ENCODE measurements around the gene GRM7.

GRM7 gene

GRCh38 chr3:7749931-7750695 lies 889.2 kb downstream of the GRM7 start:
- TF ChIP-seq CTCF (conservative IDR thresholded peaks at IDR 0.05; ENCODE audit: low read depth, low read length), result no peak

GRCh38 chr3:7752005-7752404 lies 891.1 kb downstream of the GRM7 start:
- TF ChIP-seq CTCF (conservative IDR thresholded peaks at IDR 0.05; ENCODE audit: low read depth, low read length), result no peak
- no peak for DNase-seq (ENCODE audit: low read depth)
- no peak overlapping the region for H3K4me3 ChIP-seq (ENCODE audit: low read length)

More at GRCh38 chr3:7749931-7750695, 889.2 kb downstream of the GRM7 start:
- no peak overlapping the region for H3K4me3 ChIP-seq (ENCODE audit: low read length)
- no peak for DNase-seq (ENCODE audit: low read depth)

- no peak for DNase-seq (ENCODE audit: low read depth)
- no peak for TF ChIP-seq CTCF (conservative IDR thresholded peaks at IDR 0.05; ENCODE audit: low read depth, low read length)
- H3K4me3 ChIP-seq (ENCODE audit: low read length), result no peak overlapping the region
These were observed 893.9 kb downstream of the GRM7 start for GRCh38 chr3:7754653-7755441.

- no peak for DNase-seq (ENCODE audit: low read depth)
- no peak overlapping the region for H3K4me3 ChIP-seq (ENCODE audit: low read length)
- no peak for TF ChIP-seq CTCF (conservative IDR thresholded peaks at IDR 0.05; ENCODE audit: low read depth, low read length)
These were observed 898.7 kb downstream of the GRM7 start for GRCh38 chr3:7759630-7760029.

GRCh38 chr3:7760718-7761117 lies 899.8 kb downstream of the GRM7 start:
- no peak for TF ChIP-seq CTCF (conservative IDR thresholded peaks at IDR 0.05; ENCODE audit: low read depth, low read length)
- DNase-seq (ENCODE audit: low read depth), result no peak

GRCh38 chr3:7764115-7764514 lies 903.2 kb downstream of the GRM7 start:
- no peak for TF ChIP-seq CTCF (conservative IDR thresholded peaks at IDR 0.05; ENCODE audit: low read depth, low read length)
- no peak overlapping the region for H3K4me3 ChIP-seq (ENCODE audit: low read length)
- no peak for DNase-seq (ENCODE audit: low read depth)

More at GRCh38 chr3:7760718-7761117, 899.8 kb downstream of the GRM7 start:
- H3K4me3 ChIP-seq (ENCODE audit: low read length), result no peak overlapping the region
